Tibial nerve (tissue), 4 donors: ENCODE results near the gene ARID1B. TPM values are rescaled to one million over a fixed set of nuclear protein-coding genes. Genes with fewer than 3 reads are reported as not detected.

Source experiments
- DNase-seq, 2 donors: peaks; one replicate each; pipeline ENCODE4 v3.0.0-alpha.2; 2019; ENCODE audit warnings: low spot score in 2 of 2
- H3K27ac ChIP-seq, 4 donors: fragments of 200-600 bp; sonication (generic) in 3 of 4; one replicate each; pipeline ENCODE4 v1.5.1; 2017 to 2019; ENCODE audit warnings: mild to moderate bottlenecking in 1 of 4
- H3K27me3 ChIP-seq, 2 donors: fragments of 200-600 bp; sonication (generic) in 1 of 2; one replicate each; pipeline versions ENCODE4 v1.5.1 to v1.6.0; 2017 to 2019
- H3K36me3 ChIP-seq, 3 donors: fragments of 200-600 bp; sonication (generic); one replicate each; pipeline ENCODE4 v1.5.1; 2018 to 2019
- H3K4me1 ChIP-seq, 4 donors: fragments of 200-600 bp; sonication (generic) in 3 of 4; one replicate each; pipeline ENCODE4 v1.5.1; 2017 to 2019
- H3K4me3 ChIP-seq, 4 donors: fragments of 200-600 bp; sonication (generic) in 3 of 4; one replicate each; pipeline ENCODE4 v1.5.1; 2017 to 2019; ENCODE audit warnings: mild to moderate bottlenecking in 1 of 4, moderate library complexity in 1 of 4
- H3K9me3 ChIP-seq, 4 donors: fragments of 200-600 bp; sonication (generic) in 3 of 4; one replicate each; pipeline ENCODE4 v1.5.1; 2017 to 2019
- CTCF ChIP-seq, 5 experiments: fragments of 200-600 bp in 3 of 5; fragments of 450-650 bp in 2 of 5; sonication (generic) in 3 of 5; IDR thresholded peaks; one replicate each; pipeline ENCODE4 v1.5.1; 2016 to 2019; ENCODE audit warnings: antibody characterized with exemption in 5 of 5, mild to moderate bottlenecking in 3 of 5, moderate library complexity in 2 of 5
- EP300 ChIP-seq, 2 donors: sonication (generic); formaldehyde crosslinking; IDR thresholded peaks; one replicate each; pipeline ENCODE4 v1.6.1; 2017; ENCODE audit warnings: antibody characterized with exemption in 2 of 2, mild to moderate bottlenecking in 1 of 2
- POLR2A ChIP-seq, 2 donors: fragments of 450-650 bp; IDR thresholded peaks; one replicate each; pipeline ENCODE4 v1.6.1; 2017; ENCODE audit warnings: antibody characterized with exemption in 2 of 2, mild to moderate bottlenecking in 2 of 2, moderate library complexity in 2 of 2
- WGBS, 2 donors: methylation state at CpG; one replicate each; pipeline ENCODE4 v1.1.5; 2018; 5-methylcytosine and 5-hydroxymethylcytosine counted together
- total RNA-seq, 4 donors: library from RNA; depleted of rRNA; stranded (reverse); fragments of >200 nt; gene quantifications; one replicate each; pipeline ENCODE4 v1.1.0, GENCODE V29; 2016

The ARID1B gene
- total RNA-seq, 4 donors from 2014 or later: 91.5 to 123 (median 110) TPM

GRCh38 chr6:157172231-157172701 is 395.1 kb downstream of the ARID1B start:
- Histone ChIP-seq H3K4me3 (no peak overlapping the region), H3K36me3 (peaks cover 0 to 25% (median 2%) of the 10 kb centered on the region in 3 donors), H3K27ac (no peak overlapping the region), H3K9me3 (no peaks in the 10 kb centered on the region), H3K27me3 (no peaks in the 10 kb centered on the region), H3K4me1 (peaks cover 0 to 15% (median 7%) of the 10 kb centered on the region in 4 donors)
- 31 to 38% methylated on average over 8 of the region's 8 CpGs for WGBS, 2 donors
- TF ChIP-seq CTCF (IDR thresholded peaks at IDR 0.05): no peak
- TF ChIP-seq POLR2A (IDR thresholded peaks at IDR 0.05): no peak
- TF ChIP-seq EP300 (IDR thresholded peaks at IDR 0.05): no peak
- DNase-seq: no peak

- H3K4me3 ChIP-seq: no peak overlapping the region
- H3K36me3 ChIP-seq: peaks cover 0 to 19% (median 0%) of the 10 kb centered on the region in 3 donors
- no peak for TF ChIP-seq CTCF (IDR thresholded peaks at IDR 0.05)
- no peak for TF ChIP-seq EP300 (IDR thresholded peaks at IDR 0.05)
- no peak for TF ChIP-seq POLR2A (IDR thresholded peaks at IDR 0.05)
- H3K9me3 ChIP-seq: no peaks in the 10 kb centered on the region
- no peak overlapping the region for H3K27ac ChIP-seq
- WGBS, 2 donors: 69% methylated on average over 5 of the region's 5 CpGs
- no peaks in the 10 kb centered on the region for H3K27me3 ChIP-seq
- H3K4me1 ChIP-seq: peaks cover 0 to 15% (median 7%) of the 10 kb centered on the region in 4 donors
- no peak for DNase-seq
Observed at GRCh38 chr6:157172830-157173536, 395.8 kb downstream of the ARID1B start.

GRCh38 chr6:157173776-157174175 is 396.6 kb downstream of the ARID1B start:
- TF ChIP-seq CTCF (IDR thresholded peaks at IDR 0.05) (no peak), EP300 (IDR thresholded peaks at IDR 0.05) (no peak), POLR2A (IDR thresholded peaks at IDR 0.05) (no peak)

GRCh38 chr6:157174731-157175130 is 397.6 kb downstream of the ARID1B start:
- H3K27ac ChIP-seq: no peak overlapping the region
- no peak for DNase-seq
- TF ChIP-seq CTCF (IDR thresholded peaks at IDR 0.05): no peak
- no peak for TF ChIP-seq POLR2A (IDR thresholded peaks at IDR 0.05)
- no peak overlapping the region for H3K4me3 ChIP-seq
- no peaks in the 10 kb centered on the region for H3K27me3 ChIP-seq
- peaks cover 0 to 7% (median 0%) of the 10 kb centered on the region in 3 donors for H3K36me3 ChIP-seq
- no peaks in the 10 kb centered on the region for H3K9me3 ChIP-seq
- peaks cover 0 to 15% (median 7%) of the 10 kb centered on the region in 4 donors for H3K4me1 ChIP-seq

More at GRCh38 chr6:157173776-157174175, 396.6 kb downstream of the ARID1B start:
- H3K36me3 ChIP-seq: peaks cover 0 to 11% (median 0%) of the 10 kb centered on the region in 3 donors
- H3K4me3 ChIP-seq: no peak overlapping the region
- H3K4me1 ChIP-seq: peaks cover 0 to 15% (median 7%) of the 10 kb centered on the region in 4 donors
- no peak for DNase-seq
- H3K27me3 ChIP-seq: no peaks in the 10 kb centered on the region
- WGBS, 2 donors: 92 to 95% methylated on average over 8 of the region's 8 CpGs
- H3K27ac ChIP-seq: no peak overlapping the region
- H3K9me3 ChIP-seq: no peaks in the 10 kb centered on the region

- H3K36me3 ChIP-seq: peaks cover 0 to 29% (median 0%) of the 10 kb centered on the region in 3 donors
- DNase-seq: no peak
- WGBS, 2 donors: 81 to 86% methylated on average over 15 of the region's 15 CpGs
- TF ChIP-seq CTCF (IDR thresholded peaks at IDR 0.05) (no peak), EP300 (IDR thresholded peaks at IDR 0.05) (no peak), POLR2A (IDR thresholded peaks at IDR 0.05) (no peak)
- H3K27ac ChIP-seq: no peak overlapping the region
- peaks cover 0 to 4% (median under 1%) of the 10 kb centered on the region in 4 donors for H3K4me1 ChIP-seq
- no peaks in the 10 kb centered on the region for H3K27me3 ChIP-seq
- no peaks in the 10 kb centered on the region for H3K9me3 ChIP-seq
- H3K4me3 ChIP-seq: no peak overlapping the region
Observed at GRCh38 chr6:157177731-157178336, 400.7 kb downstream of the ARID1B start.
